ENCODE results near the gene PRPF8. TPM values are rescaled to one million over a fixed set of nuclear protein-coding genes. Genes with fewer than 3 reads are reported as not detected.

Gene PRPF8
- total RNA-seq, 1 experiment from 2014 or later: 439 TPM

- H3K36me3 ChIP-seq (ENCODE audit: insufficient read depth, low read length, poor library complexity, severe bottlenecking): peaks cover 5% of the 10 kb centered on the region
- no peak within 1 kb of the TSS for H3K4me3 ChIP-seq (ENCODE audit: low read depth, low read length, poor library complexity, severe bottlenecking)
- H3K27me3 ChIP-seq (replicated peaks; ENCODE audit: insufficient read depth, low read depth, low read length, poor library complexity): no peaks in the 10 kb centered on the region
- CTCF ChIA-PET: interaction anchor here (1.2 kb wide), 1 partner anchor 71 kb away, joined by 3 read pairs; no protein-coding TSS in a partner anchor
- H3K9me3 ChIP-seq (ENCODE audit: low read depth, low read length, poor library complexity, severe bottlenecking): no peaks in the 10 kb centered on the region
- DNase-seq (ENCODE audit: low spot score): no peak
- no peak within 1 kb of the TSS for H3K27ac ChIP-seq (ENCODE audit: low read depth, low read length, poor library complexity, severe bottlenecking)
- intact Hi-C loops (cut with micrococcal nuclease; ENCODE audit: unreplicated experiment): no loop called here
- POLR2A ChIA-PET (ENCODE audit: low non-redundant PET): no interaction called here
- BruUV-seq (replicated peaks): no TSS peak
- peaks cover 12% of the 10 kb centered on the region for H3K4me1 ChIP-seq (ENCODE audit: insufficient read depth, low read length, poor library complexity, severe bottlenecking)
- TF ChIP-seq CTCF (conservative IDR thresholded peaks at IDR 0.05; ENCODE audit: low read depth, low read length) (no peak), EZH2 (IDR thresholded peaks at IDR 0.05; ENCODE audit: borderline replicate concordance, low read depth, low read length, poor library complexity, severe bottlenecking) (no peak)
Measured at GRCh38 chr17:1645207-1646171, 39.2 kb downstream of the PRPF8 start, which contains the start of gene SCARF1. Gene SCARF1 (minus strand): TSS chr17:1645732. CDS start chr17:1645697, 35 bp downstream.

- intact Hi-C loops (cut with micrococcal nuclease; ENCODE audit: unreplicated experiment): no loop called here
- no peaks in the 10 kb centered on the region for H3K9me3 ChIP-seq (ENCODE audit: low read depth, low read length, poor library complexity, severe bottlenecking)
Measured at GRCh38 chr17:1644493-1645206, 40.0 kb downstream of the PRPF8 start.

More at GRCh38 chr17:1644493-1645206, 40.0 kb downstream of the PRPF8 start:
- no peak overlapping the region for H3K4me3 ChIP-seq (ENCODE audit: low read depth, low read length, poor library complexity, severe bottlenecking)
- ChIA-PET POLR2A (ENCODE audit: low non-redundant PET) (no interaction called here), CTCF (no interaction called here)
- no peak overlapping the region for H3K27ac ChIP-seq (ENCODE audit: low read depth, low read length, poor library complexity, severe bottlenecking)
- peaks cover 11% of the 10 kb centered on the region for H3K4me1 ChIP-seq (ENCODE audit: insufficient read depth, low read length, poor library complexity, severe bottlenecking)
- TF ChIP-seq CTCF (conservative IDR thresholded peaks at IDR 0.05; ENCODE audit: low read depth, low read length) (no peak), EZH2 (IDR thresholded peaks at IDR 0.05; ENCODE audit: borderline replicate concordance, low read depth, low read length, poor library complexity, severe bottlenecking) (no peak)
- H3K27me3 ChIP-seq (replicated peaks; ENCODE audit: insufficient read depth, low read depth, low read length, poor library complexity): no peaks in the 10 kb centered on the region
- no peak for DNase-seq (ENCODE audit: low spot score)
- H3K36me3 ChIP-seq (ENCODE audit: insufficient read depth, low read length, poor library complexity, severe bottlenecking): no peaks in the 10 kb centered on the region
- no TSS peak for BruUV-seq (replicated peaks)
